Activated CD4-positive, alpha-beta T cell treated with anti-CD3 and anti-CD28 coated beads for 1 hour (primary cell): ENCODE data around the gene C1S.

Source experiments
- DNase-seq: peaks from one replicate; pipeline ENCODE4 v3.0.0-alpha.2; 2020

The C1S gene

DNA sequence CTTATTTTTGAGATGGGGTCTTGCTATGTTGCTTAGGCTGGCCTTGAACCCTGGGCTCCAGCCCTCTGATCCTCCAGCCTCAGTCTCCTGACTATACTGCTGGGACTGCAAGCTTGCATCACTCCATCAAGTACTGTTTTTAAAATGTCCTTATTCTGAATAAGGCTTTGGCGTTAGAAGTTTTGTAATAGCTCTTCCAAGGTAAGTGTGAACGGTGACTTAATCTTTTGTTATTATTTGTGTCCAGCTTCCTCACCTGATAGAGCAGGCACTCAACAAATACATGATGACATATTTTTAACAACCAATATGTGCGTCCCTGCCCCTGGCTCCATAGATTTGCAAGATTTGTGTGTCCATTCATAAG lies 47.1 kb downstream of the C1S start:
- DNase-seq: no peak

DNA sequence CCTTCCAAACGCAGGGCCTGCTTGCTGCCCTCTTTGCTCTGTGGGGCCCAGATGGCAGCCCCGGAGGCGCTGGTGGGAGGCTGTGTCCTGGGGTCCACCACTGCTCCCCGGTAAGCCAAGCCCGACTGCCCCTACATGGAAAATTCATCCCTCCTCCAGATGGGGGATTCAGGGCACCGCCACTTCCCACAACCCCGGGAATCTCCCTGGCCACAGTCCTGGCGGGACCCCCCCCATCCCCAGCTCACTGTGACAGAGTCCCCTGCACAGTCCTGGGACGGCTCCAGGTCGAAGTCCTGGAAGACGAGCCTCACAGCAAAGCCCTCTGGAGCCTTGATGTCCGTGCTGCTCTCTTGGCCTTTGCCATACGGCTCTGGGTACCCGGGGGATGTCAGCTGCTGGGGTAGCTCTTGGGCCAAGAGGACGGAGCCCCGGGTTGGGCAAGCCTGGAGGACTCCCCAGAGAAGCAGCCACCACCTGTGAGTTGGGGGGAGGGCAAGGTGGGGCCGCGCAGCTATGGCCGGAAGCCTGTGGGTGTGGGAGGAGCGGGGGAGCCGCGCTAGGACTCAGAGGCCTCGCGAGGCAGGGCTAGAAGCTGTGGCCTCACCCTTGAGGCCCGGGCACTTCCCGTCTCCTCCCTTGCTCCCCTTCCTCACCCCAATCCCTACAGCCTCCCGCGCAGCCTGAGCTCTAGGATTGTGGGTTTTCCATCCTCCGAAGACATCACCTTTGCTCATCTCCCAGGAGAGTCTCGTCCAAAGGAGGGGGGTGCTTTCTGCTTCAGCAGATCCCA lies 47.7 kb downstream of the C1S start:
- peak; percentile 52 for DNase-seq

DNA sequence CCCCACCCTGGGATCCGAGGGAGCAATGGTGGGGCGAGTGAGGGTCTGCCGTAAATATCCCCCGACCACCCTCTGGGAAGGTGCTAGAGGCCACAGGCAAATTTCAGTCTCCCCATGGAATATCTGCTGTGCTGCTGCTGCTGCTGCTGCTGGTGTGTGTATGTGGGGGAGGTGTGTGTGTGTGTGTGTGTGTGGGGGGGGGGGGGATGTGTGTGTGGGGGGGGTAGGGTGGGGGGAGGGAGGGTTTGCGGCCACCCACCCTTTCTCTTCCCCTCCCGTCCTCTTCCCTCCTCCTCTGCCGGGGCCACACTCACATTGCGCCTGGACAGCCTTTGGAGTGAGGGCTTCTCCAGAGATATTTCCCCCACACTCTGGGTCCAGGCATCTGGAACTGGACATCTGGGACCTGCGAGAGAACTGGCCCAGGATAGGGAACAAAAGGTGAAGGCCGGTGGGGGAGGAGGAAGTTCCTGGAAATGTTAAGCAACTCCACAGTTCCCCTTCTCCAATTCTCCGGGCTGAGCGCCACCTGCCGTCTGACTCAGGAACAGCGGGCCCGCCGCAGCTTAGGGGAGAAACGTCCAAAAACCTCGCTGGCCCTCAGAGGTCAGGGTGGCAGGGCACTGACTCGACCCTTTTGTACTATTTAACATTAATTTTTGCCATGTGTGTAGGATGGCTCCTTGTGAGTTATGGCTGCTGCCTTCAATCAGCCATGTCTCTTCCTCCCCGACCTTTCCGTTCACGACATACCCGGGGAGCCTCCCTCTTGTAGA lies 48.5 kb downstream of the C1S start, which contains the start of gene C1RL:
TSS of gene C1RL (minus strand) at position 419 of the 776 bp plus-strand sequence. CDS start at position 385, 34 bp downstream.
- DNase-seq: peak; percentile 65

DNA sequence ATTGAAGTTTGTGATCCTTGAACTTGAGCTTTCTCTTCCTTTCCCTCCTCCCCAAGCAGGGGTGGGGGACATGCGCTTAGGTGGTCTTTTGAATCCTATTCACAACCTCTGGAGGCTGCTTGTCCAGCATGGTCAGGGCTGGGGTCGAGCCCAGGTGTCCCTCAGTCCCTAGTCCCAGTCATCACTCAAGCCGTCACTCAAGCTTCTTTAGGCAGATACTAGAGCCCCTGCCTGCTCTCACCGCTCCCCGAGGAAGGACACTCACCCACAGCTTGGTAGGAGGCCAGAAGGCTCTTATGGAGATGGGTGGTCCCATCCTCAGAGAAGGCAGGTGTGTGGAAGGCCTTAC lies 49.0 kb downstream of the C1S start:
- DNase-seq: no peak

DNA sequence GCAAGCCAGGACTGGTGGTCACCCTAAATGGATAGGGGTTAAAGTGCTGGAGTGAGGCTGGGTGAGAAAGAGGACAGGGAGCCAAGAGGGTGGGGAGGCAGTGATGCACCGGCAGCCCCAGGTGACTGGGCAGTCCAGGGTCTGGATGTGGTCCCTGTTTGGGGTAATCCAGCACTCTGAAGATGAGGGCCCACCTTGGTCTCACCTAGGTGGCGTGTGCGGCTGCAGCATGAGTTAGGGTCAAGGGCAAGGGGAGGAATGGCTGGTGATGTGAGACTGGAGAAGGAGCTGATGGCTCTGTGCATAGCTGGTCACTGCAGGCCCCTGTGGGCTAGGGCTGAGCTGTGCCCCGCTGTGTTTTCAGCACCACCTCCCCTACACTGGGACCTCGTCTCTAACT lies 50.1 kb downstream of the C1S start:
- no peak for DNase-seq

DNA sequence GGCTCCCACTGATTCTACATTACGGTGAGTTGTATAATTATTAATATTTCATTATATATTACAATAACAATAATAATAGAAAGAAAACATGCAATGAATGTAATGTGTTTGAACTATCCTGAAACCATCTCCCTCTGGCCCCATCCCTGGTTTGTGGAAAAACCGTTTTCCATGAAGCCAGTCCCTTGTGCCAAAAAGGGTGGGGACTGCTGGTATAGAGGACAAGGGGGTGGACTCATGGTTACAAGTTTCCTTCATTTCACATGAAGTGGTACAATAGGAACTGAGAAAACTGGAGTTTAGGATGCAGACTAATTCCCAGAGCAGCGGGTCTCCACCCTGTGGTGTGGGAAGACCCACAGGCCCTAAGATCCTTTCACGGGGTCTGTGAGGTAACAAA lies 51.5 kb downstream of the C1S start:
- no peak for DNase-seq

DNA sequence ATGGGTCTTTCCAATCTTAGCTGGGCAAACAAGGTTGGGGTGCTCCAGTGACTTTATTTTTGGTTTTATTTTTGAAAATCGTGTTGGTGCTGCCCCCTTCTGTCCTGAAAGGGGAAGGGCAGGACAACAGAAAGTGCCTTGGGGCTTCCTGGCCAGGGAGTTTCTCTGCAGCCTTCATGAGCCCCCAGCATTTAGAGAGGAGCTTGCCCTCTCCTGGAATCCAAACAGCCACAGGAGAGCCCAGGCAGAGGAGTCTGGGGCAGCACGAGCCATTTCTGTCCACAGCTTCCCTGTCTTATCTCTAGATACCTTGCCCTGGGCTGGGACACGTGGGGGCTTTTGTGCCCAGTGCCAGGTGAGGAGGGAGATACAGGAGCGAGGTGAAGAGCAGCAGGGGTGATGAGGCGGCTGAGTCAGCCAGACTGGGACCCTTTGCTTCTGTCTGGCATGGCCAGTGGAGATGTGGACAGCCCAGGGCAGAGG lies 52.9 kb downstream of the C1S start:
- DNase-seq: no peak

DNA sequence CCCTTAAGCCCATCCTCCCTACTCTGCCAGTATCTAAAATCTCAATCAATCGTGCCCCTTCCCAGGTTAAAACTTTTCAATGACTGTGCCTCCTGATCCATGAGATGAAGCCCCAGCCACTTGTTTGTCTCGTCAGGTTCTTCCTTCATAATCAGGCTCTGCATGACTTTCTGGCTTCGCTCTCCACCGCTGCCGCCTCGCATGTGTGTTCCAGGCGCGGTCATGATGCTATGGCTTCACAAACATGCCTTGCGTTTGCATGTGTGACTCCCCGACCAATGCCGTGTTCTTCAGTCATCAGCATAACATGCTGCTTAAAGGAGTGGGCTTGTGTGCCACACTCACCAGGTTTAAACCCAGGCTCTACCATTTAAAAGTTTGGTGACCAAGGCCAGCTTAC lies 53.5 kb downstream of the C1S start:
- DNase-seq: no peak

DNA sequence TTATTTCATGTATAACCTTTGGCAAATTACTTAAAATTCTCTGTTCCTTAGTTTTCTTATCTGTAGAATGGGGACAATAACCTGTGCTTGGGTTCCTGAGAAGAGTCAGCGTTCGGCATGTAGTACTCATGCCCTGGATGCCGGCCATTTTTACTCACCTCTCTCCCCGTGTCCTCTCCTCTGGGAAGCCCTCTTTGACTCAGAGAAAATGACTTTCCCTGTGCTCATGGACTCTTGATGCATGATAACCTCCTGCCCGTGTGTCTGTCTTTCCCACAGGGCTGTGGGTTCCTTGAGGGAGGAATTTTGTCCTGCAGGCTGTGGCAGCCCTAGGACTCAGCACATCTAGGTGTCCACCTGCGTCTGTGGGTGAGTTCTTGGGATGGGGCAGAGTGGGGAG lies 54.3 kb downstream of the C1S start:
- DNase-seq: no peak

DNA sequence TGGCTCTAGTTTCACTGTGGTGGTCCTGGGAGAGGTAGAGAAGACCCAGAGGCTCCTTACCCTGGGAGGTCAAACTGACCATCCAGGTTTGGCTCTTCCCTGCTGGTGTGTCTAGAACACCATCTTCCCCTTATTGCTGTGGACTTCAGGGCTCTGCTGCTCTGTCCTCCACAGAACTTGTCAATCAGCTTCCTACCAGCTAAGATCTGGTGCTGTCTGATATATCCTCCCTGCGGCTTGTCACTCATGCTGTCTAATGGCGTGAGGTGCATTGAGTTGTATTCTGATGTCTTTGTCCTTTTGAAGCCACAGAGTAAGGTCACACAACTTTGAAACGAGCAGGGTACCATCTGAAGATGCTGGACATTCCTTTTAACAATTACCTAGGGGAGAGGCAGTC lies 55.7 kb downstream of the C1S start:
- no peak for DNase-seq

DNA sequence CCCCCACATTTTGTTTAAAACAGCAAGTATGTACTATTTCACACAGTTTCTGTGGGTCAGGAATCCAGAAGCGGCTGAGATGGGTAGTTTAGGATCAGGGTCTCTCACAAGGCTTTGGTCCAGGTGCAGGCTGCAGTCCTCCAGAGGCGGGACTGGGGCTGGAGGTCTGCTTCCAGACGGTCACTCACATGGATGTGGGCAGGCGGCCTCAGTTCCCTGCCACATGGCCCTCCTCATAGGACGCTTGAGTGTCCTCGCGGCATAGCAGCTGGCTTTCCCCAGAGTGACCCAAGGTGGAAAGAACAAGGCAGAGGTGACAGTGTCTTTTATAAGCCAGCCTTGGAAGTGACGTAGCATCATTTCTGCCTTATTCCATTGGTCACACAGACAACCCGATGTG lies 56.4 kb downstream of the C1S start:
- no peak for DNase-seq

DNA sequence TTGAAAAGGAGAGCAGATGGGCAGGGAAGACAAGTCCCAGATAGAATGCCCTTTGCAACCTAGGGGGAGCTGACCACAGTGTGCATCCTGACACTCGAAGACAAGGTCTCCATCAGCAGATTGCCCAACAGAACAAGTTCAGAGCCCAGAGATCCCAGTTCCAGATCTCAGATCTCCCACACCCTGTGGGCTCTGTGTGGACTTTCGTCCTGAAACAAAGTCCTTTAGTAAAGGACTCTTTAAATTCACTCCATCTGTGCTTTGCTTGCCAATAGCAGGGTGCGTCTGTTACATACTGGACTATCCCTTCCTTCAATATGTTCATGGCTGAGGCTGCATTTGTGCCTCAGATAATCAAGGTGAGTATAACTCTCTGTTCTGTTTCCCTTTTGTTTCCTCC lies 57.2 kb downstream of the C1S start:
- no peak for DNase-seq

DNA sequence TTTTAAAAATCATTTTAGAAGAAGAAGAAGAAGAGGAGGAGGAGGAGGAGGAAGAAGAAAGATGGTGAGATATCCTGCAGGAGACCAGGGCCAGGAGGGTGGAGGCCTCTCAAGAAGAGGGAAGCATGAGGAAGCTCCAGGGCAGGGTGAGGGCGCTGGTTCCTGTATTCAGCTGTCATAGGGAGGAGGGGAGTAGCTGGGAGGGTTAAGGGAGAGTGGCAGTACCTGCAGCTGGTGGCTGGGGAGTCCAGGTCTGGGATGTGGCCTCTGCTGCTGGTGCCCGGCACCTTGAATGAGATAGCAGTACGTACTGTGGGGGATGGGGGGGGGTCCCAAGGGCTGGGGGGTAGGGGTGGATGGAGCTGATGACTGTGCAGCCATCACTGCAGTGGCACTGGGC lies 58.4 kb downstream of the C1S start:
- no peak for DNase-seq

DNA sequence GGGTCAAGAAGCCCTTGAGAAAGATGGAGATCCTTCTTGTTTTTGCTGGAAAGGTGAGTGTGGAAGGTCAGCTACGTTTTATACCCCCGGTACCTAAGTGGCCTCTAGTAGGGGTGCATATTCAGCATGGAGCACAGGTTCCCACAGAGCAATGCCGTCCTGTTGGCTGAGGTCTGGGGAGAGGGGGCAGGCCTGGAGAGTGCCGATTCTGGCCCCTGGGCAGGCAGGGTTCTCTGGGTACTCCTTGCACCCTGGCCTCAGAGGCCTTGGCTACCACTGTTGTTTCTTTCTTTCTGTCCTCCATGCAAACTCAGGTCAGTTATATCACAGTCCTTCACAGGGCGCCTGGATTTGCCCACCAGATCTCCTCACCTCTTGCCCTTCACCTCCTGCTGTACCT lies 59.6 kb downstream of the C1S start:
- DNase-seq: no peak
